Tibial artery (tissue), 4 donors: ENCODE measurements around the gene LRBA.
"Not testable (repeated sequence)": the region's sequence is repeated elsewhere in the genome, so short reads cannot be mapped to it uniquely, and the experiment has no call there.

Experiments
- DNase-seq, 2 donors: peaks; one replicate each; pipeline ENCODE4 v3.0.0-alpha.2; 2019
- H3K27ac ChIP-seq, 2 donors: fragments of 200-600 bp; sonication (generic) in 1 of 2; 1 replicate in 1 of 2; 2 replicates in 1 of 2; pipeline ENCODE4 v1.5.1; 2018 to 2019; ENCODE audit warnings: mild to moderate bottlenecking in 1 of 2
- H3K27me3 ChIP-seq, 2 donors: fragments of 200-600 bp; sonication (generic) in 1 of 2; one replicate each; pipeline versions ENCODE4 v1.5.1 to v1.6.0; 2016 to 2019
- H3K36me3 ChIP-seq, 3 donors: fragments of 200-600 bp; sonication (generic) in 2 of 3; one replicate each; pipeline ENCODE4 v1.5.1; 2016 to 2019; ENCODE audit warnings: mild to moderate bottlenecking in 2 of 3
- H3K4me1 ChIP-seq, 4 donors: fragments of 200-600 bp; sonication (generic) in 2 of 4; 1 replicate in 3 of 4; 2 replicates in 1 of 4; pipeline ENCODE4 v1.5.1; 2016 to 2019
- H3K4me3 ChIP-seq, 2 donors: fragments of 200-600 bp; sonication (generic) in 1 of 2; 1 replicate in 1 of 2; 2 replicates in 1 of 2; pipeline ENCODE4 v1.5.1; 2018 to 2019; ENCODE audit warnings: mild to moderate bottlenecking in 2 of 2
- H3K9me3 ChIP-seq, 3 donors: fragments of 200-600 bp; sonication (generic) in 1 of 3; one replicate each; pipeline ENCODE4 v1.5.1; 2016 to 2019
- CTCF ChIP-seq, 2 experiments: fragments of 200-600 bp in 1 of 2; fragments of 450-650 bp in 1 of 2; IDR thresholded peaks; one replicate each; pipeline ENCODE4 v1.5.1; 2017 to 2019; ENCODE audit warnings: antibody characterized with exemption in 2 of 2, mild to moderate bottlenecking in 1 of 2, moderate library complexity in 1 of 2
- intact Hi-C: fragments of 100-400 bp; cut with DNase I; formaldehyde crosslinking; loops from one replicate; pipeline ENCODE4 v1.15.0; 2023; ENCODE audit warnings: low total_unique reads

The LRBA gene

GRCh38 chr4:151000747-151001429 lies 14.2 kb downstream of the LRBA start:
- no peak for TF ChIP-seq CTCF (IDR thresholded peaks at IDR 0.05)
- H3K4me3 ChIP-seq, result no peak overlapping the region
- no peak overlapping the region for H3K27ac ChIP-seq
- no peak for DNase-seq
- peaks cover 0 to 7% (median 0%) of the 10 kb centered on the region in 3 donors for H3K36me3 ChIP-seq
- no peaks in the 10 kb centered on the region for H3K9me3 ChIP-seq
- H3K27me3 ChIP-seq, result no peaks in the 10 kb centered on the region
- intact Hi-C loops, result no loop called here
- no peaks in the 10 kb centered on the region for H3K4me1 ChIP-seq

- Histone ChIP-seq H3K4me1 (no peaks in the 10 kb centered on the region), H3K36me3 (peaks cover 0 to 7% (median 0%) of the 10 kb centered on the region in 3 donors), H3K4me3 (no peak overlapping the region), H3K27me3 (no peaks in the 10 kb centered on the region), H3K27ac (no peak overlapping the region), H3K9me3 (no peaks in the 10 kb centered on the region)
- intact Hi-C loops, result no loop called here
- TF ChIP-seq CTCF (IDR thresholded peaks at IDR 0.05), result no peak
- no peak for DNase-seq
Observed at GRCh38 chr4:150999086-150999485, 16.0 kb downstream of the LRBA start.

GRCh38 chr4:150997141-150997540 lies 17.9 kb downstream of the LRBA start:
- no peak for TF ChIP-seq CTCF (IDR thresholded peaks at IDR 0.05)
- intact Hi-C loops, result no loop called here
- H3K27ac ChIP-seq, result no peak overlapping the region
- H3K36me3 ChIP-seq, result no peaks in the 10 kb centered on the region
- no peaks in the 10 kb centered on the region for H3K4me1 ChIP-seq
- no peaks in the 10 kb centered on the region for H3K9me3 ChIP-seq
- DNase-seq, result no peak
- H3K4me3 ChIP-seq, result no peak overlapping the region
- no peaks in the 10 kb centered on the region for H3K27me3 ChIP-seq

- no peaks in the 10 kb centered on the region for H3K4me1 ChIP-seq
- H3K36me3 ChIP-seq, result no peaks in the 10 kb centered on the region
- intact Hi-C loops, result no loop called here
- no peaks in the 10 kb centered on the region for H3K9me3 ChIP-seq
- no peak for DNase-seq
- no peaks in the 10 kb centered on the region for H3K27me3 ChIP-seq
- H3K27ac ChIP-seq, result no peak overlapping the region
- H3K4me3 ChIP-seq, result no peak overlapping the region
- TF ChIP-seq CTCF (IDR thresholded peaks at IDR 0.05), result no peak
Observed at GRCh38 chr4:150994721-150995120, 20.4 kb downstream of the LRBA start.

GRCh38 chr4:150993577-150993976 lies 21.5 kb downstream of the LRBA start:
- H3K27ac ChIP-seq, intact Hi-C loops, H3K27me3 ChIP-seq, H3K9me3 ChIP-seq, H3K36me3 ChIP-seq, DNase-seq, H3K4me3 ChIP-seq, H3K4me1 ChIP-seq: not testable (repeated sequence)

GRCh38 chr4:150990993-150991392 lies 24.1 kb downstream of the LRBA start:
- Histone ChIP-seq H3K9me3 (no peaks in the 10 kb centered on the region), H3K27me3 (no peaks in the 10 kb centered on the region), H3K4me1 (no peaks in the 10 kb centered on the region), H3K36me3 (no peaks in the 10 kb centered on the region), H3K4me3 (no peak overlapping the region), H3K27ac (no peak overlapping the region)
- DNase-seq, result no peak
- no peak for TF ChIP-seq CTCF (IDR thresholded peaks at IDR 0.05)
- intact Hi-C loops, result no loop called here
